WTC11 (cell line): ENCODE measurements around the gene SMARCA4. TPM values are rescaled to one million over a fixed set of nuclear protein-coding genes. Genes with fewer than 3 reads are reported as not detected.

Experiments
- ATAC-seq: fragments of 200-7000 bp; cut with Tn5 transposase; 2 replicates; pipeline ENCODE4 v1.10.0; 2021; ENCODE audit warnings: mild to moderate bottlenecking, moderate library complexity
- CTCF ChIA-PET: fragments of 300-600 bp; sonication (Branson Sonifier 250); formaldehyde crosslinking; loops from one replicate; lab custom pipeline; 2021; ENCODE audit warnings: antibody characterized with exemption; lab: Charles Lee
- POLR2A ChIA-PET: fragments of 350-600 bp; sonication (Branson Sonifier 250); formaldehyde crosslinking; loops from one replicate; lab custom pipeline; 2021; ENCODE audit warnings: antibody characterized with exemption; lab: Charles Lee
- DNase-seq: peaks from one replicate; pipeline ENCODE4 v3.0.0; 2021; ENCODE audit warnings: low spot score
- H3K27ac Mint-ChIP-seq: 2 replicates; pipeline ENCODE4 v1.8.0; 2021; ENCODE audit warnings: mixed read lengths
- H3K27me3 Mint-ChIP-seq: 2 replicates; pipeline ENCODE4 v1.8.0; 2021; ENCODE audit warnings: low read depth, mild to moderate bottlenecking, moderate library complexity, mixed read lengths
- H3K36me3 Mint-ChIP-seq: 2 replicates; pipeline ENCODE4 v1.8.0; 2021; ENCODE audit warnings: mixed read lengths
- H3K4me1 Mint-ChIP-seq: 2 replicates; pipeline ENCODE4 v1.8.0; 2022; ENCODE audit warnings: mixed read lengths
- H3K4me3 Mint-ChIP-seq: 2 replicates; pipeline ENCODE4 v1.8.0; 2021; ENCODE audit warnings: mild to moderate bottlenecking, moderate library complexity, mixed read lengths
- H3K9me3 Mint-ChIP-seq: 2 replicates; pipeline ENCODE4 v1.8.0; 2021; ENCODE audit warnings: mixed read lengths
- ATF2 ChIP-seq: sonication (generic); formaldehyde crosslinking; IDR thresholded peaks from 2 replicates; pipeline ENCODE4 v1.8.1; 2022; ENCODE audit warnings: low read depth, missing genetic modification reagents, borderline replicate concordance
- CBFB ChIP-seq: sonication (generic); formaldehyde crosslinking; IDR thresholded peaks from 2 replicates; pipeline ENCODE4 v1.8.1; 2022; ENCODE audit warnings: mild to moderate bottlenecking, low read depth, missing genetic modification reagents
- E2F1 ChIP-seq: sonication (generic); formaldehyde crosslinking; IDR thresholded peaks from 2 replicates; pipeline ENCODE4 v1.8.0; 2022; ENCODE audit warnings: mild to moderate bottlenecking, missing genetic modification reagents
- ETV6 ChIP-seq: sonication (generic); formaldehyde crosslinking; IDR thresholded peaks from 2 replicates; pipeline ENCODE4 v1.8.1; 2022; ENCODE audit warnings: mild to moderate bottlenecking, missing genetic modification reagents
- GABPB1 ChIP-seq: sonication (generic); formaldehyde crosslinking; IDR thresholded peaks from 2 replicates; pipeline ENCODE4 v1.8.1; 2023; ENCODE audit warnings: mild to moderate bottlenecking, missing genetic modification reagents
- IRF2 ChIP-seq: sonication (generic); formaldehyde crosslinking; IDR thresholded peaks from 2 replicates; pipeline ENCODE4 v1.8.0; 2022; ENCODE audit warnings: low read depth, missing genetic modification reagents, borderline replicate concordance
- JUN ChIP-seq: sonication (generic); formaldehyde crosslinking; IDR thresholded peaks from 2 replicates; pipeline ENCODE4 v1.8.0; 2023; ENCODE audit warnings: mild to moderate bottlenecking, missing genetic modification reagents
- KAT7 ChIP-seq: sonication (generic); formaldehyde crosslinking; IDR thresholded peaks from 2 replicates; pipeline ENCODE4 v1.8.1; 2023; ENCODE audit warnings: missing genetic modification reagents, mild to moderate bottlenecking, borderline replicate concordance
- MAX ChIP-seq: sonication (generic); formaldehyde crosslinking; IDR thresholded peaks from 2 replicates; pipeline ENCODE4 v1.8.0; 2022; ENCODE audit warnings: mild to moderate bottlenecking, missing genetic modification reagents
- NR1H2 ChIP-seq: sonication (generic); formaldehyde crosslinking; IDR thresholded peaks from 2 replicates; pipeline ENCODE4 v1.9.0; 2021; ENCODE audit warnings: mild to moderate bottlenecking, moderate library complexity, missing genetic modification reagents
- NR3C1 ChIP-seq: sonication (generic); formaldehyde crosslinking; conservative IDR thresholded peaks from 2 replicates; pipeline ENCODE4 v1.8.1; 2023; ENCODE audit warnings: low read depth, mild to moderate bottlenecking, missing genetic modification reagents
- OVOL2 ChIP-seq: fragments of 250-450 bp; sonication (Bioruptor Pico); IDR thresholded peaks from 2 replicates; pipeline ENCODE4 v1.9.0; 2021; ENCODE audit warnings: mild to moderate bottlenecking, borderline replicate concordance
- PREB ChIP-seq: sonication (generic); formaldehyde crosslinking; IDR thresholded peaks from 2 replicates; pipeline ENCODE4 v1.8.1; 2022; ENCODE audit warnings: mild to moderate bottlenecking, missing genetic modification reagents, moderate library complexity, borderline replicate concordance
- RELA ChIP-seq: sonication (generic); formaldehyde crosslinking; IDR thresholded peaks from 2 replicates; pipeline ENCODE4 v1.8.1; 2022; ENCODE audit warnings: missing genetic modification reagents, mild to moderate bottlenecking, borderline replicate concordance
- RORB ChIP-seq: fragments of 250-450 bp; sonication (Bioruptor Pico); IDR thresholded peaks from 2 replicates; pipeline ENCODE4 v1.9.0; 2021; ENCODE audit warnings: mild to moderate bottlenecking
- SMAD3 ChIP-seq: sonication (generic); formaldehyde crosslinking; IDR thresholded peaks from 2 replicates; pipeline ENCODE4 v1.8.0; 2022; ENCODE audit warnings: missing genetic modification reagents, mild to moderate bottlenecking, borderline replicate concordance
- SOX15 ChIP-seq: fragments of 250-450 bp; sonication (Bioruptor Pico); IDR thresholded peaks from 2 replicates; pipeline ENCODE4 v1.9.0; 2021; ENCODE audit warnings: mild to moderate bottlenecking
- TP53 ChIP-seq: sonication (generic); formaldehyde crosslinking; IDR thresholded peaks from 2 replicates; pipeline ENCODE4 v1.8.1; 2023; ENCODE audit warnings: mild to moderate bottlenecking, missing genetic modification reagents
- ZMAT4 ChIP-seq: fragments of 250-450 bp; sonication (Bioruptor Pico); IDR thresholded peaks from 2 replicates; pipeline ENCODE4 v1.9.0; 2021; ENCODE audit warnings: mild to moderate bottlenecking
- ZNF232 ChIP-seq: sonication (generic); formaldehyde crosslinking; IDR thresholded peaks from 2 replicates; pipeline ENCODE4 v1.8.0; 2022; ENCODE audit warnings: mild to moderate bottlenecking, missing genetic modification reagents
- ZNF263 ChIP-seq: sonication (generic); formaldehyde crosslinking; IDR thresholded peaks from 2 replicates; pipeline ENCODE4 v1.8.1; 2022; ENCODE audit warnings: low read depth, mild to moderate bottlenecking, moderate library complexity, missing genetic modification reagents
- ZNF396 ChIP-seq: fragments of 250-450 bp; sonication (Bioruptor Pico); IDR thresholded peaks from 2 replicates; pipeline ENCODE4 v1.8.0; 2021; ENCODE audit warnings: mild to moderate bottlenecking, moderate library complexity, borderline replicate concordance
- total RNA-seq: library from RNA; stranded (reverse); gene quantifications from 3 replicates; pipeline ENCODE4 v1.2.3, GENCODE V29; 2021
- TF ChIP-seq, protein P1 (sequence below): sonication (generic); formaldehyde crosslinking; IDR thresholded peaks from 2 replicates; pipeline ENCODE4 v1.8.1; 2023; ENCODE audit warnings: mild to moderate bottlenecking, moderate library complexity, missing genetic modification reagents
- TF ChIP-seq, protein P2 (sequence below): sonication (generic); formaldehyde crosslinking; IDR thresholded peaks from 2 replicates; pipeline ENCODE4 v1.8.1; 2023; ENCODE audit warnings: mild to moderate bottlenecking, missing genetic modification reagents
- TF ChIP-seq, protein P3 (sequence below): fragments of 250-450 bp; sonication (Bioruptor Pico); IDR thresholded peaks from 2 replicates; pipeline ENCODE4 v2.1.2; 2022; ENCODE audit warnings: mild to moderate bottlenecking, moderate library complexity

SMARCA4 gene
- total RNA-seq, 1 experiment from 2014 or later: 295 TPM

GRCh38 chr19:10998045-10998533 is 37.3 kb downstream of the SMARCA4 start:
- Mint-ChIP-seq H3K9me3 (no peaks in the 10 kb centered on the region), H3K27me3 (no peaks in the 10 kb centered on the region)
- TF ChIP-seq, protein P1, sequence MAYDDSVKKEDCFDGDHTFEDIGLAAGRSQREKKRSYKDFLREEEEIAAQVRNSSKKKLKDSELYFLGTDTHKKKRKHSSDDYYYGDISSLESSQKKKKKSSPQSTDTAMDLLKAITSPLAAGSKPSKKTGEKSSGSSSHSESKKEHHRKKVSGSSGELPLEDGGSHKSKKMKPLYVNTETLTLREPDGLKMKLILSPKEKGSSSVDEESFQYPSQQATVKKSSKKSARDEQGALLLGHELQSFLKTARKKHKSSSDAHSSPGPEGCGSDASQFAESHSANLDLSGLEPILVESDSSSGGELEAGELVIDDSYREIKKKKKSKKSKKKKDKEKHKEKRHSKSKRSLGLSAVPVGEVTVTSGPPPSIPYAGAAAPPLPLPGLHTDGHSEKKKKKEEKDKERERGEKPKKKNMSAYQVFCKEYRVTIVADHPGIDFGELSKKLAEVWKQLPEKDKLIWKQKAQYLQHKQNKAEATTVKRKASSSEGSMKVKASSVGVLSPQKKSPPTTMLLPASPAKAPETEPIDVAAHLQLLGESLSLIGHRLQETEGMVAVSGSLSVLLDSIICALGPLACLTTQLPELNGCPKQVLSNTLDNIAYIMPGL: no peak
- TF ChIP-seq ZNF263 (CRISPR knock-in tag) (no peak), NR3C1 (CRISPR knock-in tag) (no peak), ATF2 (no peak), TP53 (no peak), CBFB (no peak), RELA (CRISPR knock-in tag) (no peak), NR1H2 (no peak), GABPB1 (CRISPR knock-in tag) (no peak), IRF2 (CRISPR knock-in tag) (no peak), PREB (no peak), SOX15 (CRISPR knock-in tag) (no peak), ZMAT4 (CRISPR knock-in tag) (no peak), ETV6 (CRISPR knock-in tag) (no peak), OVOL2 (CRISPR knock-in tag) (no peak), KAT7 (CRISPR knock-in tag) (no peak), SMAD3 (CRISPR knock-in tag) (no peak), ZNF232 (CRISPR knock-in tag) (no peak), RORB (CRISPR knock-in tag) (no peak)
- TF ChIP-seq, protein P2, sequence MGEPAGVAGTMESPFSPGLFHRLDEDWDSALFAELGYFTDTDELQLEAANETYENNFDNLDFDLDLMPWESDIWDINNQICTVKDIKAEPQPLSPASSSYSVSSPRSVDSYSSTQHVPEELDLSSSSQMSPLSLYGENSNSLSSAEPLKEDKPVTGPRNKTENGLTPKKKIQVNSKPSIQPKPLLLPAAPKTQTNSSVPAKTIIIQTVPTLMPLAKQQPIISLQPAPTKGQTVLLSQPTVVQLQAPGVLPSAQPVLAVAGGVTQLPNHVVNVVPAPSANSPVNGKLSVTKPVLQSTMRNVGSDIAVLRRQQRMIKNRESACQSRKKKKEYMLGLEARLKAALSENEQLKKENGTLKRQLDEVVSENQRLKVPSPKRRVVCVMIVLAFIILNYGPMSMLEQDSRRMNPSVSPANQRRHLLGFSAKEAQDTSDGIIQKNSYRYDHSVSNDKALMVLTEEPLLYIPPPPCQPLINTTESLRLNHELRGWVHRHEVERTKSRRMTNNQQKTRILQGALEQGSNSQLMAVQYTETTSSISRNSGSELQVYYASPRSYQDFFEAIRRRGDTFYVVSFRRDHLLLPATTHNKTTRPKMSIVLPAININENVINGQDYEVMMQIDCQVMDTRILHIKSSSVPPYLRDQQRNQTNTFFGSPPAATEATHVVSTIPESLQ (CRISPR knock-in tag): no peak
- TF ChIP-seq, all 79 proteins: peak for 0
- CTCF ChIA-PET: interaction anchor here (0.6 kb wide), 1 partner anchor 88 kb away, joined by 3 read pairs; no protein-coding TSS in a partner anchor
- Mint-ChIP-seq H3K4me1 (no peaks in the 10 kb centered on the region), H3K36me3 (peaks cover 62% of the 10 kb centered on the region), H3K27ac (peak overlapping the region; percentile 36; the same call in 1 of the 2 replicates), H3K4me3 (no peak overlapping the region)
- ATAC-seq (no peak), DNase-seq (no peak)
- POLR2A ChIA-PET: no interaction called here

- CTCF ChIA-PET: interaction anchor here (0.6 kb wide), 2 partner anchors 12 to 57 kb away, joined by 3 read pairs; no protein-coding TSS in a partner anchor
- DNase-seq: no peak
- no peaks in the 10 kb centered on the region for H3K27me3 Mint-ChIP-seq
- H3K4me3 Mint-ChIP-seq: no peak overlapping the region
- no peak for ATAC-seq
- H3K36me3 Mint-ChIP-seq: peaks cover 63% of the 10 kb centered on the region
- POLR2A ChIA-PET: no interaction called here
- no peaks in the 10 kb centered on the region for H3K4me1 Mint-ChIP-seq
- H3K9me3 Mint-ChIP-seq: no peaks in the 10 kb centered on the region
- H3K27ac Mint-ChIP-seq: no peak overlapping the region
- TF ChIP-seq ZNF396 (CRISPR knock-in tag) (no peak), ZNF232 (CRISPR knock-in tag) (no peak), ATF2 (no peak), MAX (CRISPR knock-in tag) (no peak), E2F1 (no peak), JUN (CRISPR knock-in tag) (no peak)
- TF ChIP-seq, protein P3, sequence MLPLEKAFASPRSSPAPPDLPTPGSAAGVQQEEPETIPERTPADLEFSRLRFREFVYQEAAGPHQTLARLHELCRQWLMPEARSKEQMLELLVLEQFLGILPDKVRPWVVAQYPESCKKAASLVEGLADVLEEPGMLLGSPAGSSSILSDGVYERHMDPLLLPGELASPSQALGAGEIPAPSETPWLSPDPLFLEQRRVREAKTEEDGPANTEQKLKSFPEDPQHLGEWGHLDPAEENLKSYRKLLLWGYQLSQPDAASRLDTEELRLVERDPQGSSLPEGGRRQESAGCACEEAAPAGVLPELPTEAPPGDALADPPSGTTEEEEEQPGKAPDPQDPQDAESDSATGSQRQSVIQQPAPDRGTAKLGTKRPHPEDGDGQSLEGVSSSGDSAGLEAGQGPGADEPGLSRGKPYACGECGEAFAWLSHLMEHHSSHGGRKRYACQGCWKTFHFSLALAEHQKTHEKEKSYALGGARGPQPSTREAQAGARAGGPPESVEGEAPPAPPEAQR (CRISPR knock-in tag): no peak
Measured at GRCh38 chr19:10998666-10999065, 37.8 kb downstream of the SMARCA4 start.
